Tibial nerve (tissue), 4 donors: ENCODE results near the gene RGS9. TPM values are rescaled to one million over a fixed set of nuclear protein-coding genes. Genes with fewer than 3 reads are reported as not detected.

Experiments
- DNase-seq, 2 donors: peaks; one replicate each; pipeline ENCODE4 v3.0.0-alpha.2; 2019; ENCODE audit warnings: low spot score in 2 of 2
- H3K27ac ChIP-seq, 4 donors: fragments of 200-600 bp; sonication (generic) in 3 of 4; one replicate each; pipeline ENCODE4 v1.5.1; 2017 to 2019; ENCODE audit warnings: mild to moderate bottlenecking in 1 of 4
- H3K27me3 ChIP-seq, 2 donors: fragments of 200-600 bp; sonication (generic) in 1 of 2; one replicate each; pipeline versions ENCODE4 v1.5.1 to v1.6.0; 2017 to 2019
- H3K36me3 ChIP-seq, 3 donors: fragments of 200-600 bp; sonication (generic); one replicate each; pipeline ENCODE4 v1.5.1; 2018 to 2019
- H3K4me1 ChIP-seq, 4 donors: fragments of 200-600 bp; sonication (generic) in 3 of 4; one replicate each; pipeline ENCODE4 v1.5.1; 2017 to 2019
- H3K4me3 ChIP-seq, 4 donors: fragments of 200-600 bp; sonication (generic) in 3 of 4; one replicate each; pipeline ENCODE4 v1.5.1; 2017 to 2019; ENCODE audit warnings: mild to moderate bottlenecking in 1 of 4, moderate library complexity in 1 of 4
- H3K9me3 ChIP-seq, 4 donors: fragments of 200-600 bp; sonication (generic) in 3 of 4; one replicate each; pipeline ENCODE4 v1.5.1; 2017 to 2019
- CTCF ChIP-seq, 5 experiments: fragments of 200-600 bp in 3 of 5; fragments of 450-650 bp in 2 of 5; sonication (generic) in 3 of 5; IDR thresholded peaks; one replicate each; pipeline ENCODE4 v1.5.1; 2016 to 2019; ENCODE audit warnings: antibody characterized with exemption in 5 of 5, mild to moderate bottlenecking in 3 of 5, moderate library complexity in 2 of 5
- EP300 ChIP-seq, 2 donors: sonication (generic); formaldehyde crosslinking; IDR thresholded peaks; one replicate each; pipeline ENCODE4 v1.6.1; 2017; ENCODE audit warnings: antibody characterized with exemption in 2 of 2, mild to moderate bottlenecking in 1 of 2
- POLR2A ChIP-seq, 2 donors: fragments of 450-650 bp; IDR thresholded peaks; one replicate each; pipeline ENCODE4 v1.6.1; 2017; ENCODE audit warnings: antibody characterized with exemption in 2 of 2, mild to moderate bottlenecking in 2 of 2, moderate library complexity in 2 of 2
- WGBS, 2 donors: methylation state at CpG; one replicate each; pipeline ENCODE4 v1.1.5; 2018; 5-methylcytosine and 5-hydroxymethylcytosine counted together
- total RNA-seq, 4 donors: library from RNA; depleted of rRNA; stranded (reverse); fragments of >200 nt; gene quantifications; one replicate each; pipeline ENCODE4 v1.1.0, GENCODE V29; 2016

Gene RGS9
- total RNA-seq, 4 donors from 2014 or later = 10.7 to 15.3 (median 11.3) TPM

GRCh38 chr17:65194670-65195334 is 57.6 kb downstream of the RGS9 start:
- H3K36me3 ChIP-seq = no peaks in the 10 kb centered on the region
- no peaks in the 10 kb centered on the region for H3K27me3 ChIP-seq
- no peak for TF ChIP-seq POLR2A (IDR thresholded peaks at IDR 0.05)
- no peak for TF ChIP-seq CTCF (IDR thresholded peaks at IDR 0.05)
- no peak for TF ChIP-seq EP300 (IDR thresholded peaks at IDR 0.05)
- H3K4me1 ChIP-seq = peaks cover 0 to 6% (median 0%) of the 10 kb centered on the region in 4 donors
- H3K4me3 ChIP-seq = no peak overlapping the region
- no peak overlapping the region for H3K27ac ChIP-seq
- DNase-seq = no peak
- 87 to 92% methylated on average over 9 of the region's 9 CpGs for WGBS, 2 donors
- no peaks in the 10 kb centered on the region for H3K9me3 ChIP-seq

- TF ChIP-seq EP300 (IDR thresholded peaks at IDR 0.05) = no peak
- TF ChIP-seq CTCF (IDR thresholded peaks at IDR 0.05) = no peak
- no peak for TF ChIP-seq POLR2A (IDR thresholded peaks at IDR 0.05)
- H3K4me1 ChIP-seq = peaks cover 0 to 6% (median 0%) of the 10 kb centered on the region in 4 donors
- H3K27me3 ChIP-seq = no peaks in the 10 kb centered on the region
- no peak overlapping the region for H3K4me3 ChIP-seq
- no peaks in the 10 kb centered on the region for H3K36me3 ChIP-seq
- DNase-seq = no peak
- H3K9me3 ChIP-seq = no peaks in the 10 kb centered on the region
- no peak overlapping the region for H3K27ac ChIP-seq
- WGBS, 2 donors = 67 to 68% methylated on average over 7 of the region's 7 CpGs
Measured at GRCh38 chr17:65195716-65196115, 58.5 kb downstream of the RGS9 start.

GRCh38 chr17:65196617-65197016 is 59.4 kb downstream of the RGS9 start:
- H3K27ac ChIP-seq = no peak overlapping the region
- no peaks in the 10 kb centered on the region for H3K27me3 ChIP-seq
- no peaks in the 10 kb centered on the region for H3K9me3 ChIP-seq
- 56 to 61% methylated on average over 3 to 5 of the region's 5 CpGs for WGBS, 2 donors
- peaks cover 0 to 6% (median 0%) of the 10 kb centered on the region in 4 donors for H3K4me1 ChIP-seq
- TF ChIP-seq POLR2A (IDR thresholded peaks at IDR 0.05) = no peak
- TF ChIP-seq CTCF (IDR thresholded peaks at IDR 0.05) = no peak
- TF ChIP-seq EP300 (IDR thresholded peaks at IDR 0.05) = no peak
- no peak overlapping the region for H3K4me3 ChIP-seq
- no peak for DNase-seq
- H3K36me3 ChIP-seq = peaks cover 0 to 8% (median 0%) of the 10 kb centered on the region in 3 donors

- Histone ChIP-seq H3K27ac (no peak overlapping the region), H3K36me3 (peaks cover 0 to 9% (median 0%) of the 10 kb centered on the region in 3 donors), H3K4me1 (peaks cover 0 to 6% (median 0%) of the 10 kb centered on the region in 4 donors), H3K27me3 (no peaks in the 10 kb centered on the region), H3K4me3 (no peak overlapping the region), H3K9me3 (no peaks in the 10 kb centered on the region)
- TF ChIP-seq EP300 (IDR thresholded peaks at IDR 0.05) (no peak), CTCF (IDR thresholded peaks at IDR 0.05) (no peak), POLR2A (IDR thresholded peaks at IDR 0.05) (no peak)
- DNase-seq = no peak
- 52 to 67% methylated on average over 5 of the region's 5 CpGs for WGBS, 2 donors
Measured at GRCh38 chr17:65197201-65197600, 60.0 kb downstream of the RGS9 start.

- Histone ChIP-seq H3K4me3 (no peak overlapping the region), H3K27me3 (no peaks in the 10 kb centered on the region), H3K36me3 (peaks cover 0 to 15% (median 0%) of the 10 kb centered on the region in 3 donors), H3K27ac (no peak overlapping the region), H3K9me3 (no peaks in the 10 kb centered on the region), H3K4me1 (peaks cover 0 to 6% (median 0%) of the 10 kb centered on the region in 4 donors)
- DNase-seq = peak in 1 of 2 donors; percentile 12
- WGBS, 2 donors = 19 to 23% methylated on average over 7 of the region's 7 CpGs
- TF ChIP-seq EP300 (IDR thresholded peaks at IDR 0.05) = no peak
- no peak for TF ChIP-seq POLR2A (IDR thresholded peaks at IDR 0.05)
- peak; percentile 66 to 80 (median 71) for TF ChIP-seq CTCF (IDR thresholded peaks at IDR 0.05)
Measured at GRCh38 chr17:65198653-65199382, 61.6 kb downstream of the RGS9 start.
